Mucosa of stomach (tissue), 1 donor: ENCODE data around the gene OLFML3.

Experiments
- H3K27me3 ChIP-seq: one replicate; pipeline ENCODE4 v1.7.0; 2013; ENCODE audit warnings: mild to moderate bottlenecking, low read length; ENCODE audit not compliant: control insufficient read depth, insufficient read depth
- H3K36me3 ChIP-seq: one replicate; pipeline ENCODE4 v1.7.0; 2013; ENCODE audit warnings: low read length; ENCODE audit not compliant: control insufficient read depth, insufficient read depth
- H3K4me1 ChIP-seq: one replicate; pipeline ENCODE4 v1.7.0; 2013; ENCODE audit warnings: mild to moderate bottlenecking, low read length; ENCODE audit not compliant: control insufficient read depth, insufficient read depth
- H3K4me3 ChIP-seq: one replicate; pipeline ENCODE4 v1.7.0; 2013; ENCODE audit warnings: low read length
- H3K9ac ChIP-seq: one replicate; pipeline ENCODE4 v1.7.0; 2013; ENCODE audit warnings: mild to moderate bottlenecking, low read length, moderate library complexity
- H3K9me3 ChIP-seq: one replicate; pipeline ENCODE4 v1.7.0; 2013; ENCODE audit warnings: mild to moderate bottlenecking, low read length, moderate library complexity; ENCODE audit not compliant: control insufficient read depth
- donor health status: Pancreatic carcinoma.

The OLFML3 gene

DNA sequence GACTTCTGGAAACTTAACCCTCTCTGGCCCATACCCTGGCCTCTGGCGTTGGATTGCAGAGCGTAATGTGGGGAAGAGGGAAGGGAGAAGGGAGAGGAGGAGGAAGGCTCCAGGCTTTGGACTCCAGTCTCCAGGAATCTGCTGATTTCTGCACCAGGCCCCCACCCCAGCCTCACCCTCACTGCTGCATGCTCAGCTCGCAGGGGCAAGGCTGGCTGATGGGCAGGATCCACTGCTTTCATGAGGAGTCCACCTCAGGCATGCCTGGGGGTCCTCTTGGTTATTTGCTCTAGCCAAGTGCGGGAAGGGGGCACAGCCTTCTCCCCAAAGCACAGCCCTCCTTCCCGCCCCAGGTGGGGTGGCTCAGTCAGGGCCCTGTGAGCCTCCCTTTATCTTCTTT, 3.7 kb downstream of the OLFML3 start:
- Histone ChIP-seq H3K27me3 (no peaks in the 10 kb centered on the region), H3K36me3 (no peaks in the 10 kb centered on the region), H3K4me1 (peaks cover 22% of the 10 kb centered on the region), H3K4me3 (no peak overlapping the region), H3K9me3 (no peaks in the 10 kb centered on the region), H3K9ac (peak overlapping the region; percentile 23)

- Histone ChIP-seq H3K4me3 (no peak overlapping the region), H3K4me1 (peaks cover 22% of the 10 kb centered on the region), H3K9me3 (no peaks in the 10 kb centered on the region), H3K9ac (no peak overlapping the region), H3K27me3 (no peaks in the 10 kb centered on the region), H3K36me3 (no peaks in the 10 kb centered on the region)
Measured at GRCh38 chr1:113983391-113983790, 4.1 kb downstream of the OLFML3 start.

- peaks cover 22% of the 10 kb centered on the region for H3K4me1 ChIP-seq
- H3K36me3 ChIP-seq: no peaks in the 10 kb centered on the region
- no peak overlapping the region for H3K9ac ChIP-seq
- H3K9me3 ChIP-seq: no peaks in the 10 kb centered on the region
- H3K27me3 ChIP-seq: no peaks in the 10 kb centered on the region
- no peak overlapping the region for H3K4me3 ChIP-seq
Measured at GRCh38 chr1:113983826-113984225, 4.6 kb downstream of the OLFML3 start.

DNA sequence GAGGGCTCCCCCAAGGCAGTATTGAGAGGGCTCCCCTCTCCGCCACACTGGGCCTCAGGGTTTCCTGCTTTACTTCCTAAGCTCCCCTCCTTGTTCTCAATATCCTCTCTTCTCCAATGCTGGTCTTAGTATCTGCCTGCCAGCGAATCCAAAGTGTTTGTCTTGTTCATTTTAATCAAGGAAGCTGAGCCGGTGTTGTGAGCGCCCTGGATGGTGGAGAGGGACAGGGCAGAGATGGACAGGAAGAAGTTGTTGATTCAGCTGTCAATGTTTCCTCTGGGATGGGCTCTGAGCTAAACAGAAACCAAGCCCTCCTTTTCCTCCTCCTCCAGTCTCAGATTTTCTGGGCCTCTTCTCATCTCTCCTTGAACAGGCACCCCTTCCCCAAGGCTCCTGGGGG, 5.4 kb downstream of the OLFML3 start:
- H3K4me3 ChIP-seq: no peak overlapping the region
- no peak overlapping the region for H3K9ac ChIP-seq
- H3K36me3 ChIP-seq: no peaks in the 10 kb centered on the region
- H3K4me1 ChIP-seq: peaks cover 18% of the 10 kb centered on the region
- no peaks in the 10 kb centered on the region for H3K9me3 ChIP-seq
- no peaks in the 10 kb centered on the region for H3K27me3 ChIP-seq

DNA sequence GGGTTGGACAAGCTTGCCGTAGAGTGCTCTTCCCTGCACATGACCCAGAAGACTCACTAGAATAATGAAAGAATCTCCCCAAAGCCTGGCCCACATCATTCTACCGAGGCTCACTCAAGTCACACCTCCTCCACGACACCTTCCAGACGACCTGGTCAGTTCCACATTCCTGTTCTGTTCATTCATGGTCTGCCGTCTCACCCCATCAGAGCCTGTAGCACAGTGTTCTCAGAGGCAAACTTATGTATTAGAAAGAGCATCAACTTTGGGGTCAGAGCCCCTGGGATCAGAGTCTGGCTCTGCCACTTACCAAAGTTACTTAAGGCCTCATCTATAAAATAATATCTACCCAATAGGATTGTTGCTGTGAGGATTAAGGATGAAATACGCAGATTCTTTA, 7.5 kb downstream of the OLFML3 start:
- no peaks in the 10 kb centered on the region for H3K9me3 ChIP-seq
- H3K36me3 ChIP-seq: no peaks in the 10 kb centered on the region
- peaks cover 14% of the 10 kb centered on the region for H3K4me1 ChIP-seq
- no peak overlapping the region for H3K4me3 ChIP-seq
- no peaks in the 10 kb centered on the region for H3K27me3 ChIP-seq
- H3K9ac ChIP-seq: no peak overlapping the region

DNA sequence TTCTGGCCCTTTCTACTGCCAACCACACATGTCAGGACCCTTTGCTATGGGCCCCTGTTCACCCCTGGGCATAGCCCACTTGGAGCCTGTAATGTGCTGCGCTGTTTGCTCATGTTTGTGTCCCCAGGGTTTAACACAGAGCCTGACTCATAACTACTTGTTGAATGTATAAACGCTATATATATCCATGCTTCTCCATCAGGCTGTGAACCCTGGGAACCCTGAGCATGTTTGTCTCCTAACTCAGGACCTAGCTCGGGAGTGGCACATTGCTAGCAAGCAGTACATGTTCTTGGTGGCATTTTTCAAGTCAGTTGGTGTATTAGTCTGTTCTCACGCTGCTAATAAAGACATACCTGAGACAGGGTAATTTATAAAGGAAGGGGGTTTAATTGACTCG, 8.0 kb downstream of the OLFML3 start:
- H3K4me1 ChIP-seq: peaks cover 12% of the 10 kb centered on the region
- H3K9ac ChIP-seq: no peak overlapping the region
- no peaks in the 10 kb centered on the region for H3K27me3 ChIP-seq
- H3K36me3 ChIP-seq: no peaks in the 10 kb centered on the region
- no peak overlapping the region for H3K4me3 ChIP-seq
- H3K9me3 ChIP-seq: no peaks in the 10 kb centered on the region

DNA sequence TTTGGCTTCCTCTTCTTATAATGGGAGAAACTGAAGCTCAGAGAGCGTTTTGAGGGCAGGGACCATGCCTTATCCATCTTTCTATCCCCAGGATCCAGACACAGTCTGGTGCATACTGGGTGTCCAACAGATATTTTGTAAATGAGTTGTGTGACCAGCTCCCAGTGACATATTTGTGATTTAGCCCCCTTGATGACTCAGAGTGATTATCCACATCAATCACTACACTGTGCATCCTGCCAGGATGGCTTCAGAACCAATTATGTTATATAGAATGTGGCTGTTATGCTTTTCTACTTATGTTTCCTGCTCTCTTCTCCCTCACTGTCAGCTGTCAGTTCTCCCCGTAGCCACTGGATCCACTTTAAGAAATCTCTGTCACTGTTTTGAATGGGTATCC, 11.3 kb downstream of the OLFML3 start:
- Histone ChIP-seq H3K9ac (no peak overlapping the region), H3K4me3 (no peak overlapping the region), H3K9me3 (peaks cover 4% of the 10 kb centered on the region), H3K36me3 (no peaks in the 10 kb centered on the region), H3K27me3 (no peaks in the 10 kb centered on the region), H3K4me1 (no peaks in the 10 kb centered on the region)

- Histone ChIP-seq H3K36me3 (no peaks in the 10 kb centered on the region), H3K9ac (no peak overlapping the region), H3K9me3 (peaks cover 4% of the 10 kb centered on the region), H3K4me3 (no peak overlapping the region), H3K4me1 (no peaks in the 10 kb centered on the region), H3K27me3 (no peaks in the 10 kb centered on the region)
Measured at GRCh38 chr1:113990961-113991360, 11.7 kb downstream of the OLFML3 start.

- Histone ChIP-seq H3K4me1 (no peaks in the 10 kb centered on the region), H3K9me3 (peaks cover 4% of the 10 kb centered on the region), H3K27me3 (no peaks in the 10 kb centered on the region), H3K36me3 (no peaks in the 10 kb centered on the region), H3K4me3 (no peak overlapping the region), H3K9ac (no peak overlapping the region)
Measured at GRCh38 chr1:113991467-113991997, 12.3 kb downstream of the OLFML3 start.

DNA sequence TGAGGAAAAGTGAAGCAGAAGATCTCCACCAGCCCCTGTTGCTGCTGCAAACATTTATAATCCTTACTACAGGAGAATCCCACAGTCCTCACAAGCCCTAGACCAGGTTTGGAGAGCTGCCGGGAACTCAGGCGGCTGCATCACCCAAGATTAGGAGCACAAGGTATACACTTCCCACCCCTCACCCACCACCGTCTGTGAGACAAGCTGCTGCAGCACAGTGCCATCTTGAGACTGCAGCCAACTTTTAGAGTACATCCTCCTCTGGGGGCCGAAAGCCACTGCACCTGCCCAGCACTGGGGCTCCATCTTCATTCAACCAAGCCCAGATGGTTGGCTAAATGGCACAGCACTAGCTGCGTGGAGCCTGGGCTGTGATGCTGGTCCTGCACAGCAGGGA, 13.8 kb downstream of the OLFML3 start:
- H3K4me1 ChIP-seq: no peaks in the 10 kb centered on the region
- peaks cover 4% of the 10 kb centered on the region for H3K9me3 ChIP-seq
- no peaks in the 10 kb centered on the region for H3K36me3 ChIP-seq
- H3K9ac ChIP-seq: no peak overlapping the region
- H3K4me3 ChIP-seq: no peak overlapping the region
- no peaks in the 10 kb centered on the region for H3K27me3 ChIP-seq

DNA sequence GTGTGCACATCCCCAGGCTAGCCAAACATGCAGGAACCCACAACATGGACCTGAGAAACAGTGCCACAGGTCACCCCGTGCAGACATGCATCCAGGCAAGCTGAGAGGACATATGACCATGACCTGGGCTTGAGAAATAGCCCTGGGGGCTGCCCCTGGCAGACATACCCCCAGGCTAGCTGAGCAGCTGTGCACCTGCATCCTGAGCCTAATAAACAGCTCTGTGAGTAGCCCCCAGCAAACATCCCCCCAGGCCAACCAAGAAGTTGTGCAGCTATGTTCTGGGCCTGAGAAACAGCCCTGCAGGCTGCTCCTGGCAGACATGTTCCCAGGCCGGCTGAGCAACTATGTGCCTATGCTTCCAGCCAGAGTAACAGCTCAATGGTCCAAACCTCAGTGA, 14.5 kb downstream of the OLFML3 start:
- Histone ChIP-seq H3K4me3 (no peak overlapping the region), H3K4me1 (no peaks in the 10 kb centered on the region), H3K27me3 (no peaks in the 10 kb centered on the region), H3K9me3 (peaks cover 4% of the 10 kb centered on the region), H3K9ac (no peak overlapping the region), H3K36me3 (no peaks in the 10 kb centered on the region)

- H3K4me3 ChIP-seq: no peak overlapping the region
- no peaks in the 10 kb centered on the region for H3K36me3 ChIP-seq
- no peak overlapping the region for H3K9ac ChIP-seq
- no peaks in the 10 kb centered on the region for H3K27me3 ChIP-seq
- peaks cover 4% of the 10 kb centered on the region for H3K9me3 ChIP-seq
- no peaks in the 10 kb centered on the region for H3K4me1 ChIP-seq
Measured at GRCh38 chr1:113995382-113995781, 16.1 kb downstream of the OLFML3 start.

- Histone ChIP-seq H3K36me3 (no peaks in the 10 kb centered on the region), H3K9ac (no peak overlapping the region), H3K4me3 (no peak overlapping the region), H3K27me3 (no peaks in the 10 kb centered on the region), H3K4me1 (no peaks in the 10 kb centered on the region), H3K9me3 (peaks cover 4% of the 10 kb centered on the region)
Measured at GRCh38 chr1:113998361-113998760, 19.1 kb downstream of the OLFML3 start.
